Skeletal muscle tissue (tissue), 4 donors: Measurements from ENCODE around the gene AOAH. TPM values are rescaled to one million over a fixed set of nuclear protein-coding genes. Genes with fewer than 3 reads are reported as not detected.
"Not testable (repeated sequence)": the region's sequence is repeated elsewhere in the genome, so short reads cannot be mapped to it uniquely, and the experiment has no call there.

Experiments
- H3K27ac ChIP-seq: one replicate; pipeline ENCODE4 v1.7.0; 2013; ENCODE audit warnings: mild to moderate bottlenecking, low read depth, low read length, inconsistent platforms
- H3K27me3 ChIP-seq, 3 donors: one replicate each; pipeline ENCODE4 v1.7.0; 2013; ENCODE audit warnings: low read length in 3 of 3; ENCODE audit not compliant: control insufficient read depth in 3 of 3, insufficient read depth in 3 of 3
- H3K36me3 ChIP-seq, 3 donors: one replicate each; pipeline ENCODE4 v1.7.0; 2013; ENCODE audit warnings: low read length in 3 of 3; ENCODE audit not compliant: control insufficient read depth in 3 of 3, insufficient read depth in 3 of 3
- H3K4me1 ChIP-seq, 3 donors: one replicate each; pipeline ENCODE4 v1.7.0; 2013; ENCODE audit warnings: low read length in 3 of 3, mild to moderate bottlenecking in 3 of 3; ENCODE audit not compliant: control insufficient read depth in 3 of 3, insufficient read depth in 3 of 3
- H3K4me3 ChIP-seq, 3 donors: one replicate each; pipeline ENCODE4 v1.7.0; 2013; ENCODE audit warnings: low read length in 3 of 3
- H3K9ac ChIP-seq, 3 donors: one replicate each; pipeline ENCODE4 v1.7.0; 2013; ENCODE audit warnings: low read length in 3 of 3, mild to moderate bottlenecking in 3 of 3, moderate library complexity in 2 of 3, low read depth in 1 of 3
- H3K9me3 ChIP-seq, 3 donors: one replicate each; pipeline ENCODE4 v1.7.0; 2013; ENCODE audit warnings: low read length in 3 of 3; ENCODE audit not compliant: control insufficient read depth in 3 of 3
- total RNA-seq: library from RNA; depleted of rRNA; stranded (reverse); fragments of >200 nt; gene quantifications from one replicate; pipeline ENCODE4 v1.2.3, GENCODE V29; 2014
- donor health status: Osteomylitis.

AOAH gene
- total RNA-seq, 1 donor from 2014 or later = 5.2 TPM

DNA sequence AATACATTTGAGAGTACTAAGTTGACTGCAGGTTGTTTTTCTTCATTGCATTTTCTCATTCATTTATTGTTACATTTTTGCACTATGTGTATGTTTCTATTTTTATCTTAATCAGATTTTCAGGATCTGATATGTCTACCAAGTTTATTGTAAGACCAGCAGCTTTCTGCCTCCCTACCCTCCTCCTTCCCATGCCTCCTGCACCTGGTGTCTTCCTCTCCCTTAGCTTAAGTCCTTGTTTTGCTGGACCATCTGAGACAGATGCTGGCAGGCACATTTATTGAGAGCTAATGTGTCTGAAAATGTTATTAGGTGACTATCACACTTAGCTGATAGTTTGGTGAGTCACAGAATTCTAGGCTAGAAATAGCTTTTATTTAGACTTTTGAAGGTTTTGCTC, 255.1 kb downstream of the AOAH start:
- Histone ChIP-seq H3K27me3 (no peaks in the 10 kb centered on the region), H3K36me3 (no peaks in the 10 kb centered on the region), H3K4me1 (no peaks in the 10 kb centered on the region), H3K27ac (no peak overlapping the region), H3K4me3 (no peak overlapping the region), H3K9me3 (no peaks in the 10 kb centered on the region), H3K9ac (no peak overlapping the region)

DNA sequence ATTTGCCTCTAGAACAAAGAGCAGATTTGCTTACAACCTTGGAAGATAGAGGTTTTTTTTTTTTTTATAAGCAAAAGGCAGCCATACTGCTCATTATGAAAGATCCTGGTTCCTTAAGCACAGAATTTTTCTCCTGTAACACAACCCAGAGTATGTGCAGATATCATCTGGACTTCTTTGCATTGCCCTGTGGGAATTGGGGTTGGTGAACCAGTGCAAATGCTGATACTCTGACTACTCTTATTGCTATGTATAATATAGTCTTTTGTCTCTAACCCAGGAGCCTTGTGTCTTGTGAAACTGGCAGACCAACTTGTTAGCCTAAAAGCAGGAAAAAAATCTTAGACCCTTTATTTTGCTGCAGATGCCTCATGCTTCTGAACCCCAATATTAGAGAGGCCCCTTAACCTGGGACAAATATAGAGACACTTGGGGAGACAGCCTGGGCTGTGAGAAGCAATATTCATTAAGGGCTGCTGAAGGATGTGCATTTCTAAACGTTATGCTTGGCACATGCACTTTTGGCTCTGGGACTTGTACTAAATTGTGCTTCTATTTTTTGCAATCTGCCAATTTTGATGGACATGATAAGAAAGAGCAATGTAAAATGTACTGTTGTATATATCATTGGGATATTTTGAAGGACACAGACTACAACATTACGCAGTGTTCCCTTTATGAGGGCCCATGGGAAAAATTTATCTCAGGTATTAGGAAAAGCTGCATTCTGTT, 255.8 kb downstream of the AOAH start:
- no peaks in the 10 kb centered on the region for H3K4me1 ChIP-seq
- no peaks in the 10 kb centered on the region for H3K36me3 ChIP-seq
- no peak overlapping the region for H3K4me3 ChIP-seq
- H3K9me3 ChIP-seq = no peaks in the 10 kb centered on the region
- no peak overlapping the region for H3K9ac ChIP-seq
- H3K27ac ChIP-seq = no peak overlapping the region
- no peaks in the 10 kb centered on the region for H3K27me3 ChIP-seq

DNA sequence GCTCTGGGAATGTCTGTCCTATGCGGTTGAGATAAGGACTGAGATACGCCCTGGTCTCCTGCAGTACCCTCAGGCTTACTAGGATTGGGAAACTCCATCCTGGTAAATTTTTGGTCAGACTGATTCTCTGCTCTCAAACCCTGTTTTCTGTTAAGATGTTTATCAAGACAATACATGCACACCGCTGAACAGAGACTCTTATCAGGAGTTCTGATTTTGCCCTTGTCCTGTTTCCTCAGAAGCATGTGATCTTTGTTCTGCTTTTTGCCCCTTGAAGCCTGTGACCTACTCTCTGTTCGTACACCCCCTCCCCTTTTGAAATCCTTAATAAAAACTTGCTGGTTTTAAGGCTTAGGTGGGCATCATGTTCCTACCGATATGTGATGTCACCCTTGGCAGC, 258.3 kb downstream of the AOAH start:
- not testable (repeated sequence) for H3K4me1 ChIP-seq

DNA sequence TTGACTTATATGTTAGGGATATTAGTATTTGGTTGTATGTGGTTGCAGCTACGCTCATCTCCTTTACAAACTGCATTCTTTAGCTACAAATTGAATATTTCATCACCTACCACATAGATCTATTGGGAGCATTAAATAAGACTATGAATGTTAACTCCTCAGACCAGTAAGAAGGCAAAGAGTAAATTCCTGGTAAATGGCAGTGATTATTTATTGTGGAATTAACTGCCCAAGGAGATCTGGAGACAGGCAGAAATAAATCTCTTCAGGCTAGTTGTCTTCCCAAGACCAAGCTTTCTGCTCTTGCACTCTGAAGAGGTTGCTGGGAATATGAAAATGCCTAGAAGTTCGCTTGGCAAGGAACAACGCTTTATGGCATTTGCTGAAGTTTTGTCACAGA, 260.0 kb downstream of the AOAH start:
- Histone ChIP-seq H3K27me3 (no peaks in the 10 kb centered on the region), H3K27ac (no peak overlapping the region), H3K4me1 (no peaks in the 10 kb centered on the region), H3K9me3 (no peaks in the 10 kb centered on the region), H3K36me3 (no peaks in the 10 kb centered on the region), H3K4me3 (no peak overlapping the region), H3K9ac (no peak overlapping the region)

More for the DNA sequence above, 258.3 kb downstream of the AOAH start:
- not testable (repeated sequence) for H3K9me3 ChIP-seq, H3K4me3 ChIP-seq, H3K27ac ChIP-seq, H3K9ac ChIP-seq, H3K27me3 ChIP-seq, H3K36me3 ChIP-seq
